Ishikawa (cell line): ENCODE data around the gene SDK2.

Experiments
- CEBPB ChIP-seq: IDR thresholded peaks from 2 replicates; pipeline ENCODE4 v1.6.1; 2012
- EGR1 ChIP-seq: IDR thresholded peaks from 2 replicates; pipeline ENCODE4 v1.6.1; 2012
- FOXM1 ChIP-seq: IDR thresholded peaks from 2 replicates; pipeline ENCODE4 v1.6.1; 2012; ENCODE audit warnings: low read depth, borderline replicate concordance
- NFIC ChIP-seq: IDR thresholded peaks from 2 replicates; pipeline ENCODE4 v1.6.1; 2012
- RAD21 ChIP-seq: IDR thresholded peaks from 2 replicates; pipeline ENCODE4 v1.6.1; 2012; ENCODE audit warnings: low read depth
- TCF12 ChIP-seq: IDR thresholded peaks from 2 replicates; pipeline ENCODE4 v1.6.1; 2012; ENCODE audit warnings: low read depth
- TEAD4 ChIP-seq: IDR thresholded peaks from 2 replicates; pipeline ENCODE4 v1.6.1; 2012
- YY1 ChIP-seq: IDR thresholded peaks from 2 replicates; pipeline ENCODE4 v1.6.1; 2012; ENCODE audit warnings: low read depth
- TF ChIP-seq, protein P1 (sequence below): IDR thresholded peaks from 2 replicates; pipeline ENCODE4 v1.6.1; 2012
- TF ChIP-seq, protein P2 (sequence below): IDR thresholded peaks from 2 replicates; pipeline ENCODE4 v1.6.1; 2012

DNA sequence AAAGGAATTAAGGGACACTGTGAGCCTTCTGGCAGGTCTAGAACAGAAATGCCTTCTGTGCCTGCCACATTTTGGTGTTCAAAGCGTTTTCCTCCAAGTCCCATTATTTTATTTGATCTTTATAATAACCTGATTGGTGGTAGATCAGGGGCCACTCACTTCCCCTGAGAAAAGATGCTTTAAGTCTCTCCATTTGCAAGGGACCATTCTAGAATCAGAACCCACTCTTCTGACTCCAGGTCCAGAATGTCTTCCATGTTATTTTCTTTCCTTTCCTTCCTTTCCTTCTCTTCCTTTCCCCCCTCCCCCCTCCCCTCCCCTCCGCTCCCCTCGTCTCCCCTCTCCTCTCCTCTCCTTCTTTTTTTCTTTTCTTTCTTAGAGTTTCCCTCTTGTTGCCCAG is 313.2 kb downstream of the SDK2 start:
- TF ChIP-seq TEAD4 (no peak), EGR1 (no peak), CEBPB (no peak), YY1 (no peak), FOXM1 (no peak), TCF12 (no peak), NFIC (no peak), RAD21 (no peak)
- TF ChIP-seq, protein P1, sequence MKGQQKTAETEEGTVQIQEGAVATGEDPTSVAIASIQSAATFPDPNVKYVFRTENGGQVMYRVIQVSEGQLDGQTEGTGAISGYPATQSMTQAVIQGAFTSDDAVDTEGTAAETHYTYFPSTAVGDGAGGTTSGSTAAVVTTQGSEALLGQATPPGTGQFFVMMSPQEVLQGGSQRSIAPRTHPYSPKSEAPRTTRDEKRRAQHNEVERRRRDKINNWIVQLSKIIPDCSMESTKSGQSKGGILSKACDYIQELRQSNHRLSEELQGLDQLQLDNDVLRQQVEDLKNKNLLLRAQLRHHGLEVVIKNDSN = no peak
- TF ChIP-seq, protein P2, sequence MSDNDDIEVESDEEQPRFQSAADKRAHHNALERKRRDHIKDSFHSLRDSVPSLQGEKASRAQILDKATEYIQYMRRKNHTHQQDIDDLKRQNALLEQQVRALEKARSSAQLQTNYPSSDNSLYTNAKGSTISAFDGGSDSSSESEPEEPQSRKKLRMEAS = no peak
